H9 (cell line): ENCODE results near the gene KCNAB1. TPM values are rescaled to one million over a fixed set of nuclear protein-coding genes. Genes with fewer than 3 reads are reported as not detected.

Experiments
- DNase-seq: peaks from one replicate; pipeline ENCODE4 v3.0.0-alpha.2; 2017
- H2AFZ ChIP-seq: one replicate; pipeline ENCODE4 v1.6.1; 2013; ENCODE audit warnings: mild to moderate bottlenecking, low read length, control low read depth, moderate library complexity
- H2AK5ac ChIP-seq: 2 replicates; pipeline ENCODE4 v1.6.1; 2013; ENCODE audit warnings: low read length, control low read depth, mixed read lengths; ENCODE audit not compliant: insufficient read length
- H2BK120ac ChIP-seq: one replicate; pipeline ENCODE4 v1.6.1; 2013; ENCODE audit warnings: low read depth, mild to moderate bottlenecking, low read length, control low read depth, inconsistent platforms; ENCODE audit not compliant: poor library complexity, severe bottlenecking
- H2BK12ac ChIP-seq: 2 replicates; pipeline ENCODE4 v1.6.1; 2013; ENCODE audit warnings: low read length, control low read depth, mixed read lengths, low read depth; ENCODE audit not compliant: insufficient read length
- H2BK15ac ChIP-seq: 2 replicates; pipeline ENCODE4 v1.6.1; 2013; ENCODE audit warnings: low read depth, low read length, control low read depth
- H2BK20ac ChIP-seq: one replicate; pipeline ENCODE4 v1.6.1; 2013; ENCODE audit warnings: low read depth, mild to moderate bottlenecking, low read length, control low read depth, inconsistent platforms; ENCODE audit not compliant: poor library complexity, severe bottlenecking
- H2BK5ac ChIP-seq: 2 replicates; pipeline ENCODE4 v1.6.1; 2013; ENCODE audit warnings: low read length, control low read depth, mixed read lengths; ENCODE audit not compliant: insufficient read length
- H3K14ac ChIP-seq: 2 replicates; pipeline ENCODE4 v1.6.1; 2013; ENCODE audit warnings: low read length, control low read depth; ENCODE audit not compliant: insufficient read depth
- H3K18ac ChIP-seq: 2 replicates; pipeline ENCODE4 v1.6.1; 2013; ENCODE audit warnings: low read depth, mild to moderate bottlenecking, mixed read lengths, low read length, control low read depth; ENCODE audit not compliant: insufficient read length
- H3K23ac ChIP-seq: 2 replicates; pipeline ENCODE4 v1.6.1; 2013; ENCODE audit warnings: low read length, control low read depth, mixed read lengths, low read depth; ENCODE audit not compliant: insufficient read length
- H3K23me2 ChIP-seq: 2 replicates; pipeline ENCODE4 v1.6.1; 2013; ENCODE audit warnings: low read depth, mild to moderate bottlenecking, mixed read lengths, low read length, control low read depth; ENCODE audit not compliant: insufficient read length, poor library complexity, severe bottlenecking
- H3K27ac ChIP-seq: 2 replicates; pipeline ENCODE4 v1.5.1; 2013; ENCODE audit warnings: low read length, control low read depth, mixed read lengths, low read depth; ENCODE audit not compliant: insufficient read length
- H3K27me3 ChIP-seq: 2 replicates; pipeline ENCODE4 v1.6.1; 2013; ENCODE audit warnings: low read length, control low read depth, inconsistent platforms; ENCODE audit not compliant: insufficient read depth
- H3K4ac ChIP-seq: 2 replicates; pipeline ENCODE4 v1.6.1; 2013; ENCODE audit warnings: low read depth, mild to moderate bottlenecking, control low read depth, inconsistent platforms, low read length, moderate library complexity
- H3K4me1 ChIP-seq: 2 replicates; pipeline ENCODE4 v1.6.1; 2013; ENCODE audit warnings: low read length, control low read depth, inconsistent platforms; ENCODE audit not compliant: insufficient read depth
- H3K4me2 ChIP-seq: 2 replicates; pipeline ENCODE4 v1.6.1; 2013; ENCODE audit warnings: low read length, control low read depth, mixed read lengths; ENCODE audit not compliant: insufficient read length, insufficient read depth
- H3K56ac ChIP-seq: 2 replicates; pipeline ENCODE4 v1.6.1; 2013; ENCODE audit warnings: low read depth, mild to moderate bottlenecking, mixed read lengths, low read length, control low read depth; ENCODE audit not compliant: insufficient read length
- H3K79me1 ChIP-seq: 2 replicates; pipeline ENCODE4 v1.6.1; 2013; ENCODE audit warnings: low read depth, mild to moderate bottlenecking, moderate library complexity, low read length, control low read depth, inconsistent platforms; ENCODE audit not compliant: insufficient read depth, poor library complexity, severe bottlenecking
- H3K79me2 ChIP-seq: 2 replicates; pipeline ENCODE4 v1.6.1; 2013; ENCODE audit warnings: low read length, control low read depth, inconsistent platforms; ENCODE audit not compliant: insufficient read depth
- H3K9ac ChIP-seq: 2 replicates; pipeline ENCODE4 v1.6.1; 2013; ENCODE audit warnings: low read length, control low read depth, mixed read lengths; ENCODE audit not compliant: insufficient read length; ENCODE audit errors: extremely low read depth
- H3K9me3 ChIP-seq: one replicate; pipeline ENCODE4 v1.6.1; 2013; ENCODE audit warnings: low read depth, low read length, inconsistent platforms; ENCODE audit not compliant: control insufficient read depth
- H3T11ph ChIP-seq: one replicate; pipeline ENCODE4 v1.6.1; 2013; ENCODE audit warnings: mild to moderate bottlenecking, low read length, control low read depth, inconsistent platforms
- H4K20me1 ChIP-seq: one replicate; pipeline ENCODE4 v1.6.1; 2013; ENCODE audit not compliant: control insufficient read depth, insufficient read length, insufficient read depth
- H4K5ac ChIP-seq: 2 replicates; pipeline ENCODE4 v1.6.1; 2013; ENCODE audit warnings: low read depth, mild to moderate bottlenecking, mixed read lengths, low read length, control low read depth; ENCODE audit not compliant: insufficient read length
- H4K8ac ChIP-seq: replicated peaks from 2 replicates; pipeline ENCODE4 v1.6.1; 2013; ENCODE audit warnings: low read length, control low read depth, mixed read lengths, low read depth; ENCODE audit not compliant: insufficient read length
- H4K91ac ChIP-seq: 2 replicates; pipeline ENCODE4 v1.6.1; 2013; ENCODE audit warnings: low read depth, mild to moderate bottlenecking, moderate library complexity, mixed read lengths, low read length, control low read depth; ENCODE audit not compliant: insufficient read length
- H3K27ac Mint-ChIP-seq, 3 experiments: 2 replicates in 2 of 3; 3 replicates in 1 of 3; pipeline ENCODE4 v1.8.0; 2020 to 2021; ENCODE audit warnings: mixed read lengths in 3 of 3, mild to moderate bottlenecking in 1 of 3, moderate library complexity in 1 of 3
- H3K27me3 Mint-ChIP-seq: 2 replicates; pipeline ENCODE4 v1.8.0; 2021; ENCODE audit warnings: low read depth, mild to moderate bottlenecking, moderate library complexity, mixed read lengths
- H3K36me3 Mint-ChIP-seq, 3 experiments: 2 replicates in 2 of 3; 3 replicates in 1 of 3; pipeline ENCODE4 v1.8.0; 2020 to 2021; ENCODE audit warnings: low read depth in 3 of 3, mixed read lengths in 3 of 3; ENCODE audit not compliant: insufficient read depth in 1 of 3
- H3K4me1 Mint-ChIP-seq, 2 experiments: 2 replicates each; pipeline ENCODE4 v1.8.0; 2020; ENCODE audit warnings: mixed read lengths in 2 of 2
- H3K4me3 Mint-ChIP-seq, 2 experiments: 2 replicates in 1 of 2; 3 replicates in 1 of 2; pipeline ENCODE4 v1.8.0; 2020 to 2021; ENCODE audit warnings: mild to moderate bottlenecking in 2 of 2, mixed read lengths in 2 of 2, moderate library complexity in 1 of 2
- H3K9me3 Mint-ChIP-seq, 2 experiments: 2 replicates in 1 of 2; 3 replicates in 1 of 2; pipeline ENCODE4 v1.8.0; 2020; ENCODE audit warnings: mild to moderate bottlenecking in 2 of 2, mixed read lengths in 2 of 2, moderate library complexity in 1 of 2
- WGBS: extraction: QIAGEN DNeasy Blood & Tissue Kit; methylation state at CpG from one replicate; pipeline ENCODE4 v1.1.7; 2013; ENCODE audit warnings: missing lambda C conversion rate, low lambda C conversion rate, mixed read lengths; ENCODE audit not compliant: insufficient read length; ENCODE audit errors: extremely low coverage; 5-methylcytosine and 5-hydroxymethylcytosine counted together
- total RNA-seq: library from RNA; stranded (reverse); gene quantifications from 2 replicates; pipeline ENCODE4 v1.2.1, GENCODE V29; 2021
- TF ChIP-seq, protein P1 (sequence below): fragments of 200-600 bp; sonication (generic); conservative IDR thresholded peaks from 3 replicates; pipeline ENCODE4 v1.8.0; 2021; ENCODE audit warnings: antibody characterized with exemption, mild to moderate bottlenecking

Gene KCNAB1
- total RNA-seq, 1 experiment from 2014 or later = 3.7 TPM

DNA sequence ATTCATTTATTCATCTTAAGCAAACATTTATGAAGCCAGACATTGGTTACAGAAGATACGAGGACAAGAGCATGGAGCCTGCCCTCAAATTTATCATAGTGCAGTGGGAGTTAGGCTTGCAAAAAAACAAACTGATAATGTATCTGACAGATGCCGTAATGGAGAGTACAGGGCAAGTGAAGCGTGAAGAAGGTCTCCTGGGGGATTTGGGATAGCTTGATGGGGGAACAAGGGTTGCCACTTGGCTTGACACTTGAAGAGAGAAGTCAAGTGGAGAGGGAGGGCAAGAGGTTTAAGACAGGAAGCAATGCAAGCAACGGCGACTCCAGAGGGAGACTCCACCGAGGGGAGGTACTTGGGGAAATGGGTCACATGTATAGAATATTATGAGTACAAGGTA is 305.3 kb downstream of the KCNAB1 start:
- H2AK5ac ChIP-seq = no peak overlapping the region
- H4K20me1 ChIP-seq = no peaks in the 10 kb centered on the region
- H4K91ac ChIP-seq = no peak overlapping the region
- DNase-seq = no peak
- H2AFZ ChIP-seq = no peak overlapping the region
- no peaks in the 10 kb centered on the region for H3K23me2 ChIP-seq
- Mint-ChIP-seq H3K27me3 (no peaks in the 10 kb centered on the region; the same call in 1 of the 2 replicates), H3K9me3 (no peaks in the 10 kb centered on the region), H3K4me1 (no peaks in the 10 kb centered on the region), H3K36me3 (no peaks in the 10 kb centered on the region), H3K27ac (no peak overlapping the region), H3K4me3 (no peak overlapping the region)
- no peak overlapping the region for H2BK12ac ChIP-seq
- no peaks in the 10 kb centered on the region for H3K27me3 ChIP-seq
- no peak overlapping the region for H3K4ac ChIP-seq
- H3T11ph ChIP-seq = no peak overlapping the region
- H3K27ac ChIP-seq = no peak overlapping the region
- H2BK120ac ChIP-seq = no peak overlapping the region
- WGBS = no CpG with 5 or more reads among the region's 6 CpGs
- no peak overlapping the region for H4K8ac ChIP-seq
- H4K5ac ChIP-seq = no peak overlapping the region
- no peak overlapping the region for H3K56ac ChIP-seq
- H3K79me1 ChIP-seq = no peaks in the 10 kb centered on the region
- no peak overlapping the region for H2BK5ac ChIP-seq
- H2BK15ac ChIP-seq = no peak overlapping the region
- TF ChIP-seq, protein P1, sequence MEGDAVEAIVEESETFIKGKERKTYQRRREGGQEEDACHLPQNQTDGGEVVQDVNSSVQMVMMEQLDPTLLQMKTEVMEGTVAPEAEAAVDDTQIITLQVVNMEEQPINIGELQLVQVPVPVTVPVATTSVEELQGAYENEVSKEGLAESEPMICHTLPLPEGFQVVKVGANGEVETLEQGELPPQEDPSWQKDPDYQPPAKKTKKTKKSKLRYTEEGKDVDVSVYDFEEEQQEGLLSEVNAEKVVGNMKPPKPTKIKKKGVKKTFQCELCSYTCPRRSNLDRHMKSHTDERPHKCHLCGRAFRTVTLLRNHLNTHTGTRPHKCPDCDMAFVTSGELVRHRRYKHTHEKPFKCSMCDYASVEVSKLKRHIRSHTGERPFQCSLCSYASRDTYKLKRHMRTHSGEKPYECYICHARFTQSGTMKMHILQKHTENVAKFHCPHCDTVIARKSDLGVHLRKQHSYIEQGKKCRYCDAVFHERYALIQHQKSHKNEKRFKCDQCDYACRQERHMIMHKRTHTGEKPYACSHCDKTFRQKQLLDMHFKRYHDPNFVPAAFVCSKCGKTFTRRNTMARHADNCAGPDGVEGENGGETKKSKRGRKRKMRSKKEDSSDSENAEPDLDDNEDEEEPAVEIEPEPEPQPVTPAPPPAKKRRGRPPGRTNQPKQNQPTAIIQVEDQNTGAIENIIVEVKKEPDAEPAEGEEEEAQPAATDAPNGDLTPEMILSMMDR = no peak
- H3K79me2 ChIP-seq = no peaks in the 10 kb centered on the region
- H3K18ac ChIP-seq = no peak overlapping the region
- H2BK20ac ChIP-seq = no peak overlapping the region
- H3K23ac ChIP-seq = no peak overlapping the region
- no peak overlapping the region for H3K9ac ChIP-seq
- no peak overlapping the region for H3K4me2 ChIP-seq
- H3K4me1 ChIP-seq = no peaks in the 10 kb centered on the region
- no peak overlapping the region for H3K14ac ChIP-seq
- H3K9me3 ChIP-seq = no peaks in the 10 kb centered on the region
